ENCODE measurements around the gene IRX3.

DNA sequence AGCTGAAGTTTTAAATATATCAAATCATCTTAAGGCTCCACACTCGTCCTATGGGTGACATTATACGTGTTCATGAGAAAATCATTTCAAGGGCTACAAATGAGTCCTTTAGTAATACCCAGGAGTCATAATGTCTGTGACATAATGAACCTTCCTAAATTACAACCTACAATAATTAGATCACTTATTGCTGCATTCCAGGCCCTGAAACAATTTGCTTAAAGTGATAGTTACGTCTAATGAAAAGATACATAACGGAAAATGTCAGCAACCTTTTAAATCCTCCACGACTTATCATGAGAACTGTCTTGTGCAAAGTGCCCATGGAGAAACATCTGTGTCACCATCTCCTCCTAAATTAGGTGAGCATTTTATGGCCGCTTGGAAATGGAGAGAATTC, 43.4 kb downstream of the IRX3 start:
- TF ChIP-seq, protein P1, sequence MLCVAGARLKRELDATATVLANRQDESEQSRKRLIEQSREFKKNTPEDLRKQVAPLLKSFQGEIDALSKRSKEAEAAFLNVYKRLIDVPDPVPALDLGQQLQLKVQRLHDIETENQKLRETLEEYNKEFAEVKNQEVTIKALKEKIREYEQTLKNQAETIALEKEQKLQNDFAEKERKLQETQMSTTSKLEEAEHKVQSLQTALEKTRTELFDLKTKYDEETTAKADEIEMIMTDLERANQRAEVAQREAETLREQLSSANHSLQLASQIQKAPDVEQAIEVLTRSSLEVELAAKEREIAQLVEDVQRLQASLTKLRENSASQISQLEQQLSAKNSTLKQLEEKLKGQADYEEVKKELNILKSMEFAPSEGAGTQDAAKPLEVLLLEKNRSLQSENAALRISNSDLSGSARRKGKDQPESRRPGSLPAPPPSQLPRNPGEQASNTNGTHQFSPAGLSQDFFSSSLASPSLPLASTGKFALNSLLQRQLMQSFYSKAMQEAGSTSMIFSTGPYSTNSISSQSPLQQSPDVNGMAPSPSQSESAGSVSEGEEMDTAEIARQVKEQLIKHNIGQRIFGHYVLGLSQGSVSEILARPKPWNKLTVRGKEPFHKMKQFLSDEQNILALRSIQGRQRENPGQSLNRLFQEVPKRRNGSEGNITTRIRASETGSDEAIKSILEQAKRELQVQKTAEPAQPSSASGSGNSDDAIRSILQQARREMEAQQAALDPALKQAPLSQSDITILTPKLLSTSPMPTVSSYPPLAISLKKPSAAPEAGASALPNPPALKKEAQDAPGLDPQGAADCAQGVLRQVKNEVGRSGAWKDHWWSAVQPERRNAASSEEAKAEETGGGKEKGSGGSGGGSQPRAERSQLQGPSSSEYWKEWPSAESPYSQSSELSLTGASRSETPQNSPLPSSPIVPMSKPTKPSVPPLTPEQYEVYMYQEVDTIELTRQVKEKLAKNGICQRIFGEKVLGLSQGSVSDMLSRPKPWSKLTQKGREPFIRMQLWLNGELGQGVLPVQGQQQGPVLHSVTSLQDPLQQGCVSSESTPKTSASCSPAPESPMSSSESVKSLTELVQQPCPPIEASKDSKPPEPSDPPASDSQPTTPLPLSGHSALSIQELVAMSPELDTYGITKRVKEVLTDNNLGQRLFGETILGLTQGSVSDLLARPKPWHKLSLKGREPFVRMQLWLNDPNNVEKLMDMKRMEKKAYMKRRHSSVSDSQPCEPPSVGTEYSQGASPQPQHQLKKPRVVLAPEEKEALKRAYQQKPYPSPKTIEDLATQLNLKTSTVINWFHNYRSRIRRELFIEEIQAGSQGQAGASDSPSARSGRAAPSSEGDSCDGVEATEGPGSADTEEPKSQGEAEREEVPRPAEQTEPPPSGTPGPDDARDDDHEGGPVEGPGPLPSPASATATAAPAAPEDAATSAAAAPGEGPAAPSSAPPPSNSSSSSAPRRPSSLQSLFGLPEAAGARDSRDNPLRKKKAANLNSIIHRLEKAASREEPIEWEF (IDR thresholded peaks at IDR 0.05; ENCODE audit: insufficient replicate concordance, low read depth, low read length), result no peak
- TF ChIP-seq MTA2 (IDR thresholded peaks at IDR 0.05; ENCODE audit: low read depth) (no peak), CBX3 (IDR thresholded peaks at IDR 0.05; ENCODE audit: borderline replicate concordance, low read depth) (no peak), TAF1 (IDR thresholded peaks at IDR 0.05; ENCODE audit: borderline replicate concordance, low read depth, low read length) (no peak)
- TF ChIP-seq, protein P2, sequence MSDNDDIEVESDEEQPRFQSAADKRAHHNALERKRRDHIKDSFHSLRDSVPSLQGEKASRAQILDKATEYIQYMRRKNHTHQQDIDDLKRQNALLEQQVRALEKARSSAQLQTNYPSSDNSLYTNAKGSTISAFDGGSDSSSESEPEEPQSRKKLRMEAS (IDR thresholded peaks at IDR 0.05; ENCODE audit: low read depth, low read length), result no peak

Measured in GM12878 (cell line).